ENCODE results near the gene USP25.

- no peak for TF ChIP-seq EZH2 (IDR thresholded peaks at IDR 0.05; ENCODE audit: low read depth, unreplicated experiment)
- no peak for TF ChIP-seq CREB1 (CRISPR knock-in tag; IDR thresholded peaks at IDR 0.05; ENCODE audit: low read depth)
- TF ChIP-seq CTCF (conservative IDR thresholded peaks at IDR 0.05; ENCODE audit: low read depth in 2 of 2): no peak
- no peak for TF ChIP-seq EZH2phosphoT487 (IDR thresholded peaks at IDR 0.05; ENCODE audit: unreplicated experiment)
- TF ChIP-seq POLR2AphosphoS5 (IDR thresholded peaks at IDR 0.05; ENCODE audit: low read depth): no peak
- no peak for TF ChIP-seq JUNB (IDR thresholded peaks at IDR 0.05; ENCODE audit: unreplicated experiment)
- no peak for TF ChIP-seq ZNF114 (CRISPR knock-in tag; IDR thresholded peaks at IDR 0.05)
- TF ChIP-seq ZNF331 (CRISPR knock-in tag; IDR thresholded peaks at IDR 0.05; ENCODE audit: low read depth): no peak
- TF ChIP-seq, protein P1, sequence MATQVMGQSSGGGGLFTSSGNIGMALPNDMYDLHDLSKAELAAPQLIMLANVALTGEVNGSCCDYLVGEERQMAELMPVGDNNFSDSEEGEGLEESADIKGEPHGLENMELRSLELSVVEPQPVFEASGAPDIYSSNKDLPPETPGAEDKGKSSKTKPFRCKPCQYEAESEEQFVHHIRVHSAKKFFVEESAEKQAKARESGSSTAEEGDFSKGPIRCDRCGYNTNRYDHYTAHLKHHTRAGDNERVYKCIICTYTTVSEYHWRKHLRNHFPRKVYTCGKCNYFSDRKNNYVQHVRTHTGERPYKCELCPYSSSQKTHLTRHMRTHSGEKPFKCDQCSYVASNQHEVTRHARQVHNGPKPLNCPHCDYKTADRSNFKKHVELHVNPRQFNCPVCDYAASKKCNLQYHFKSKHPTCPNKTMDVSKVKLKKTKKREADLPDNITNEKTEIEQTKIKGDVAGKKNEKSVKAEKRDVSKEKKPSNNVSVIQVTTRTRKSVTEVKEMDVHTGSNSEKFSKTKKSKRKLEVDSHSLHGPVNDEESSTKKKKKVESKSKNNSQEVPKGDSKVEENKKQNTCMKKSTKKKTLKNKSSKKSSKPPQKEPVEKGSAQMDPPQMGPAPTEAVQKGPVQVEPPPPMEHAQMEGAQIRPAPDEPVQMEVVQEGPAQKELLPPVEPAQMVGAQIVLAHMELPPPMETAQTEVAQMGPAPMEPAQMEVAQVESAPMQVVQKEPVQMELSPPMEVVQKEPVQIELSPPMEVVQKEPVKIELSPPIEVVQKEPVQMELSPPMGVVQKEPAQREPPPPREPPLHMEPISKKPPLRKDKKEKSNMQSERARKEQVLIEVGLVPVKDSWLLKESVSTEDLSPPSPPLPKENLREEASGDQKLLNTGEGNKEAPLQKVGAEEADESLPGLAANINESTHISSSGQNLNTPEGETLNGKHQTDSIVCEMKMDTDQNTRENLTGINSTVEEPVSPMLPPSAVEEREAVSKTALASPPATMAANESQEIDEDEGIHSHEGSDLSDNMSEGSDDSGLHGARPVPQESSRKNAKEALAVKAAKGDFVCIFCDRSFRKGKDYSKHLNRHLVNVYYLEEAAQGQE (IDR thresholded peaks at IDR 0.05; ENCODE audit: unreplicated experiment): no peak
- TF ChIP-seq ETS1 (IDR thresholded peaks at IDR 0.05): no peak
- TF ChIP-seq STAT1 (IDR thresholded peaks at IDR 0.05; ENCODE audit: unreplicated experiment): no peak
- TF ChIP-seq NANOG (IDR thresholded peaks at IDR 0.05; ENCODE audit: borderline replicate concordance): no peak
- TF ChIP-seq, protein P2, sequence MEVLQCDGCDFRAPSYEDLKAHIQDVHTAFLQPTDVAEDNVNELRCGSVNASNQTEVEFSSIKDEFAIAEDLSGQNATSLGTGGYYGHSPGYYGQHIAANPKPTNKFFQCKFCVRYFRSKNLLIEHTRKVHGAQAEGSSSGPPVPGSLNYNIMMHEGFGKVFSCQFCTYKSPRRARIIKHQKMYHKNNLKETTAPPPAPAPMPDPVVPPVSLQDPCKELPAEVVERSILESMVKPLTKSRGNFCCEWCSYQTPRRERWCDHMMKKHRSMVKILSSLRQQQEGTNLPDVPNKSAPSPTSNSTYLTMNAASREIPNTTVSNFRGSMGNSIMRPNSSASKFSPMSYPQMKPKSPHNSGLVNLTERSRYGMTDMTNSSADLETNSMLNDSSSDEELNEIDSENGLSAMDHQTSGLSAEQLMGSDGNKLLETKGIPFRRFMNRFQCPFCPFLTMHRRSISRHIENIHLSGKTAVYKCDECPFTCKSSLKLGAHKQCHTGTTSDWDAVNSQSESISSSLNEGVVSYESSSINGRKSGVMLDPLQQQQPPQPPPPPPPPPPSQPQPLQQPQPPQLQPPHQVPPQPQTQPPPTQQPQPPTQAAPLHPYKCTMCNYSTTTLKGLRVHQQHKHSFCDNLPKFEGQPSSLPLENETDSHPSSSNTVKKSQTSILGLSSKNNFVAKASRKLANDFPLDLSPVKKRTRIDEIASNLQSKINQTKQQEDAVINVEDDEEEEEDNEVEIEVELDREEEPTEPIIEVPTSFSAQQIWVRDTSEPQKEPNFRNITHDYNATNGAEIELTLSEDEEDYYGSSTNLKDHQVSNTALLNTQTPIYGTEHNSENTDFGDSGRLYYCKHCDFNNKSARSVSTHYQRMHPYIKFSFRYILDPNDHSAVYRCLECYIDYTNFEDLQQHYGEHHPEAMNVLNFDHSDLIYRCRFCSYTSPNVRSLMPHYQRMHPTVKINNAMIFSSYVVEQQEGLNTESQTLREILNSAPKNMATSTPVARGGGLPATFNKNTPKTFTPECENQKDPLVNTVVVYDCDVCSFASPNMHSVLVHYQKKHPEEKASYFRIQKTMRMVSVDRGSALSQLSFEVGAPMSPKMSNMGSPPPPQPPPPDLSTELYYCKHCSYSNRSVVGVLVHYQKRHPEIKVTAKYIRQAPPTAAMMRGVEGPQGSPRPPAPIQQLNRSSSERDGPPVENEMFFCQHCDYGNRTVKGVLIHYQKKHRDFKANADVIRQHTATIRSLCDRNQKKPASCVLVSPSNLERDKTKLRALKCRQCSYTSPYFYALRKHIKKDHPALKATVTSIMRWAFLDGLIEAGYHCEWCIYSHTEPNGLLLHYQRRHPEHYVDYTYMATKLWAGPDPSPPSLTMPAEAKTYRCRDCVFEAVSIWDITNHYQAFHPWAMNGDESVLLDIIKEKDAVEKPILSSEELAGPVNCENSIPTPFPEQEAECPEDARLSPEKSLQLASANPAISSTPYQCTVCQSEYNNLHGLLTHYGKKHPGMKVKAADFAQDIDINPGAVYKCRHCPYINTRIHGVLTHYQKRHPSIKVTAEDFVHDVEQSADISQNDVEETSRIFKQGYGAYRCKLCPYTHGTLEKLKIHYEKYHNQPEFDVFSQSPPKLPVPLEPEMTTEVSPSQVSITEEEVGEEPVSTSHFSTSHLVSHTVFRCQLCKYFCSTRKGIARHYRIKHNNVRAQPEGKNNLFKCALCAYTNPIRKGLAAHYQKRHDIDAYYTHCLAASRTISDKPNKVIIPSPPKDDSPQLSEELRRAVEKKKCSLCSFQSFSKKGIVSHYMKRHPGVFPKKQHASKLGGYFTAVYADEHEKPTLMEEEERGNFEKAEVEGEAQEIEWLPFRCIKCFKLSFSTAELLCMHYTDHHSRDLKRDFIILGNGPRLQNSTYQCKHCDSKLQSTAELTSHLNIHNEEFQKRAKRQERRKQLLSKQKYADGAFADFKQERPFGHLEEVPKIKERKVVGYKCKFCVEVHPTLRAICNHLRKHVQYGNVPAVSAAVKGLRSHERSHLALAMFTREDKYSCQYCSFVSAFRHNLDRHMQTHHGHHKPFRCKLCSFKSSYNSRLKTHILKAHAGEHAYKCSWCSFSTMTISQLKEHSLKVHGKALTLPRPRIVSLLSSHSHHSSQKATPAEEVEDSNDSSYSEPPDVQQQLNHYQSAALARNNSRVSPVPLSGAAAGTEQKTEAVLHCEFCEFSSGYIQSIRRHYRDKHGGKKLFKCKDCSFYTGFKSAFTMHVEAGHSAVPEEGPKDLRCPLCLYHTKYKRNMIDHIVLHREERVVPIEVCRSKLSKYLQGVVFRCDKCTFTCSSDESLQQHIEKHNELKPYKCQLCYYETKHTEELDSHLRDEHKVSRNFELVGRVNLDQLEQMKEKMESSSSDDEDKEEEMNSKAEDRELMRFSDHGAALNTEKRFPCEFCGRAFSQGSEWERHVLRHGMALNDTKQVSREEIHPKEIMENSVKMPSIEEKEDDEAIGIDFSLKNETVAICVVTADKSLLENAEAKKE (CRISPR knock-in tag; IDR thresholded peaks at IDR 0.05): no peak
These were observed 11.1 kb upstream of the USP25 start for GRCh38 chr21:15718711-15719110.

All from GM23338 (cell line).